ENCODE measurements around the gene PABPN1L. TPM values are rescaled to one million over a fixed set of nuclear protein-coding genes. Genes with fewer than 3 reads are reported as not detected.

PABPN1L gene
- total and polyA plus RNA-seq, 8 donors, result 0.15 TPM; not detected in 7

GRCh38 chr16:88828711-88829110, 37.7 kb downstream of the PABPN1L start:
- Histone ChIP-seq H3K9me3 (no peaks in the 10 kb centered on the region), H3K27ac (no peak overlapping the region), H3K4me1 (peaks cover 0 to 4% (median 0%) of the 10 kb centered on the region in 4 donors), H3K36me3 (peaks cover 4 to 64% (median 54%) of the 10 kb centered on the region in 4 donors), H3K4me3 (no peak overlapping the region), H3K27me3 (no peaks in the 10 kb centered on the region)
- intact Hi-C loops (cut with DNase I; ENCODE audit: low total_unique reads), result no loop called here
- no peak for DNase-seq
- TF ChIP-seq EP300 (IDR thresholded peaks at IDR 0.05) (no peak), POLR2A (IDR thresholded peaks at IDR 0.05) (no peak), POLR2AphosphoS5 (IDR thresholded peaks at IDR 0.05) (no peak), CTCF (IDR thresholded peaks at IDR 0.05) (no peak)
- WGBS, 5 donors, result 79 to 89% (median 84%) methylated on average over 21 to 24 of the region's 24 CpGs

GRCh38 chr16:88827727-88828126, 38.7 kb downstream of the PABPN1L start:
- Histone ChIP-seq H3K27me3 (no peaks in the 10 kb centered on the region), H3K27ac (no peak overlapping the region), H3K36me3 (peaks cover 4 to 72% (median 60%) of the 10 kb centered on the region in 4 donors), H3K4me1 (peaks cover 0 to 4% (median 0%) of the 10 kb centered on the region in 4 donors), H3K4me3 (no peak overlapping the region), H3K9me3 (no peaks in the 10 kb centered on the region)
- intact Hi-C loops (cut with DNase I; ENCODE audit: low total_unique reads), result no loop called here
- TF ChIP-seq POLR2AphosphoS5 (IDR thresholded peaks at IDR 0.05) (no peak), CTCF (IDR thresholded peaks at IDR 0.05) (no peak), EP300 (IDR thresholded peaks at IDR 0.05) (no peak), POLR2A (IDR thresholded peaks at IDR 0.05) (no peak)
- 86 to 96% (median 93%) methylated on average over 14 to 21 of the region's 21 CpGs for WGBS, 5 donors
- no peak for DNase-seq

- DNase-seq, result peak in 1 of 2 donors; percentile 41
- H3K4me1 ChIP-seq, result peaks cover 0 to 4% (median 0%) of the 10 kb centered on the region in 4 donors
- 55 to 85% (median 78%) methylated on average over 20 to 26 of the region's 26 CpGs for WGBS, 5 donors
- no peaks in the 10 kb centered on the region for H3K27me3 ChIP-seq
- intact Hi-C loops (cut with DNase I; ENCODE audit: low total_unique reads), result no loop called here
- no peak overlapping the region for H3K27ac ChIP-seq
- H3K36me3 ChIP-seq, result peaks cover 11 to 86% (median 75%) of the 10 kb centered on the region in 4 donors
- no peaks in the 10 kb centered on the region for H3K9me3 ChIP-seq
- H3K4me3 ChIP-seq, result no peak overlapping the region
- TF ChIP-seq POLR2AphosphoS5 (IDR thresholded peaks at IDR 0.05) (no peak), POLR2A (IDR thresholded peaks at IDR 0.05) (no peak), CTCF (IDR thresholded peaks at IDR 0.05) (no peak), EP300 (IDR thresholded peaks at IDR 0.05) (no peak)
Measured at GRCh38 chr16:88826070-88826840, 40.2 kb downstream of the PABPN1L start.

- H3K4me1 ChIP-seq, result peaks cover 0 to 4% (median 0%) of the 10 kb centered on the region in 4 donors
- TF ChIP-seq POLR2AphosphoS5 (IDR thresholded peaks at IDR 0.05) (no peak), EP300 (IDR thresholded peaks at IDR 0.05) (no peak), POLR2A (IDR thresholded peaks at IDR 0.05) (no peak), CTCF (IDR thresholded peaks at IDR 0.05) (no peak)
- WGBS, 5 donors, result 86 to 100% (median 95%) methylated on average over 6 to 12 of the region's 12 CpGs
- H3K27me3 ChIP-seq, result no peaks in the 10 kb centered on the region
- DNase-seq, result no peak
- H3K27ac ChIP-seq, result no peak overlapping the region
- no peak overlapping the region for H3K4me3 ChIP-seq
- intact Hi-C loops (cut with DNase I; ENCODE audit: low total_unique reads), result no loop called here
- H3K36me3 ChIP-seq, result peaks cover 11 to 88% (median 80%) of the 10 kb centered on the region in 4 donors
- H3K9me3 ChIP-seq, result no peaks in the 10 kb centered on the region
Measured at GRCh38 chr16:88825146-88825545, 41.3 kb downstream of the PABPN1L start.

All from stomach (tissue), 9 donors.